ENCODE data around the gene UBR3. TPM values are rescaled to one million over a fixed set of nuclear protein-coding genes. Genes with fewer than 3 reads are reported as not detected.
"Not testable (repeated sequence)": the region's sequence is repeated elsewhere in the genome, so short reads cannot be mapped to it uniquely, and the experiment has no call there.

UBR3 gene
- total and polyA plus RNA-seq, 5 donors: 39.8 to 98.2 (median 93.0) TPM

- Histone ChIP-seq H3K9me3 (ENCODE audit: control insufficient read depth, low read length) (no peaks in the 10 kb centered on the region), H3K27ac (ENCODE audit: low read length) (no peak overlapping the region), H3K27me3 (ENCODE audit: control insufficient read depth, insufficient read depth) (no peaks in the 10 kb centered on the region), H3K4me1 (ENCODE audit: control insufficient read depth, insufficient read depth, low read length) (peaks cover 2% of the 10 kb centered on the region), H3K4me3 (ENCODE audit: low read length) (no peak overlapping the region)
- DNase-seq (no peak), ATAC-seq (no peak)
- intact Hi-C loops (cut with DNase I): loop anchor here in 1 of 4 donors (2.0 kb wide), 1 partner anchor 45 kb away; the partner anchor contains the start of gene UBR3
- WGBS: 96% methylated on average over 1 of the region's 1 CpG
These were observed 44.7 kb downstream of the UBR3 start for GRCh38 chr2:169871994-169872393.

GRCh38 chr2:169877398-169877797 lies 50.1 kb downstream of the UBR3 start:
- no peak for ATAC-seq
- intact Hi-C loops (cut with DNase I): loop anchor here in 1 of 4 donors (5.0 kb wide), 1 partner anchor 50 kb away; the partner anchor contains the start of gene UBR3
- H3K4me1 ChIP-seq (ENCODE audit: control insufficient read depth, insufficient read depth, low read length): no peaks in the 10 kb centered on the region
- DNase-seq: no peak
- H3K9me3 ChIP-seq (ENCODE audit: control insufficient read depth, low read length): no peaks in the 10 kb centered on the region
- H3K27ac ChIP-seq (ENCODE audit: low read length): no peak overlapping the region
- no peak overlapping the region for H3K4me3 ChIP-seq (ENCODE audit: low read length)
- no peaks in the 10 kb centered on the region for H3K27me3 ChIP-seq (ENCODE audit: control insufficient read depth, insufficient read depth)

- no peaks in the 10 kb centered on the region for H3K27me3 ChIP-seq (ENCODE audit: control insufficient read depth, insufficient read depth)
- H3K27ac ChIP-seq (ENCODE audit: low read length): no peak overlapping the region
- peaks cover 3% of the 10 kb centered on the region for H3K4me1 ChIP-seq (ENCODE audit: control insufficient read depth, insufficient read depth, low read length)
- ATAC-seq: no peak
- H3K9me3 ChIP-seq (ENCODE audit: control insufficient read depth, low read length): no peaks in the 10 kb centered on the region
- no peak overlapping the region for H3K4me3 ChIP-seq (ENCODE audit: low read length)
- intact Hi-C loops (cut with DNase I): no loop called here
- DNase-seq: no peak
- WGBS: 57% methylated on average over 1 of the region's 1 CpG
These were observed 59.9 kb downstream of the UBR3 start for GRCh38 chr2:169887120-169887519.

- DNase-seq (no peak), ATAC-seq (no peak)
- Histone ChIP-seq H3K9me3 (ENCODE audit: control insufficient read depth, low read length) (no peaks in the 10 kb centered on the region), H3K4me3 (ENCODE audit: low read length) (no peak overlapping the region), H3K4me1 (ENCODE audit: control insufficient read depth, insufficient read depth, low read length) (peaks cover 4% of the 10 kb centered on the region), H3K27ac (ENCODE audit: low read length) (no peak overlapping the region), H3K27me3 (ENCODE audit: control insufficient read depth, insufficient read depth) (no peaks in the 10 kb centered on the region)
- intact Hi-C loops (cut with DNase I): no loop called here
- WGBS: 27% methylated on average over 3 of the region's 3 CpGs
These were observed 64.5 kb downstream of the UBR3 start for GRCh38 chr2:169891593-169892298.

GRCh38 chr2:169892951-169893350 lies 65.7 kb downstream of the UBR3 start:
- Histone ChIP-seq H3K4me1 (ENCODE audit: control insufficient read depth, insufficient read depth, low read length) (peaks cover 4% of the 10 kb centered on the region), H3K9me3 (ENCODE audit: control insufficient read depth, low read length) (no peaks in the 10 kb centered on the region), H3K4me3 (ENCODE audit: low read length) (no peak overlapping the region), H3K27ac (ENCODE audit: low read length) (no peak overlapping the region), H3K27me3 (ENCODE audit: control insufficient read depth, insufficient read depth) (no peaks in the 10 kb centered on the region)
- 59% methylated on average over 1 of the region's 1 CpG for WGBS
- DNase-seq: no peak
- intact Hi-C loops (cut with DNase I): no loop called here
- ATAC-seq: no peak

GRCh38 chr2:169895294-169895985 lies 68.2 kb downstream of the UBR3 start:
- ATAC-seq (no peak), DNase-seq (no peak)
- Histone ChIP-seq H3K9me3 (ENCODE audit: control insufficient read depth, low read length) (no peaks in the 10 kb centered on the region), H3K4me1 (ENCODE audit: control insufficient read depth, insufficient read depth, low read length) (peaks cover 4% of the 10 kb centered on the region), H3K27ac (ENCODE audit: low read length) (no peak overlapping the region), H3K4me3 (ENCODE audit: low read length) (no peak overlapping the region), H3K27me3 (ENCODE audit: control insufficient read depth, insufficient read depth) (no peaks in the 10 kb centered on the region)
- intact Hi-C loops (cut with DNase I): no loop called here
- WGBS: 96% methylated on average over 3 of the region's 3 CpGs

GRCh38 chr2:169897834-169898233 lies 70.6 kb downstream of the UBR3 start:
- Histone ChIP-seq H3K9me3 (ENCODE audit: control insufficient read depth, low read length) (no peaks in the 10 kb centered on the region), H3K27me3 (ENCODE audit: control insufficient read depth, insufficient read depth) (no peaks in the 10 kb centered on the region), H3K4me3 (ENCODE audit: low read length) (no peak overlapping the region), H3K4me1 (ENCODE audit: control insufficient read depth, insufficient read depth, low read length) (no peaks in the 10 kb centered on the region), H3K27ac (ENCODE audit: low read length) (no peak overlapping the region)
- no peak for ATAC-seq
- no peak for DNase-seq
- intact Hi-C loops (cut with DNase I): no loop called here

- ATAC-seq; H3K27me3 ChIP-seq (ENCODE audit: control insufficient read depth, insufficient read depth); intact Hi-C loops (cut with DNase I); H3K27ac ChIP-seq (ENCODE audit: low read length); H3K4me3 ChIP-seq (ENCODE audit: low read length); H3K9me3 ChIP-seq (ENCODE audit: control insufficient read depth, low read length); H3K4me1 ChIP-seq (ENCODE audit: control insufficient read depth, insufficient read depth, low read length); DNase-seq: not testable (repeated sequence)
- 91% methylated on average over 4 of the region's 4 CpGs for WGBS
These were observed 72.8 kb downstream of the UBR3 start for GRCh38 chr2:169900103-169900502.

- H3K4me1 ChIP-seq (ENCODE audit: control insufficient read depth, insufficient read depth, low read length): no peaks in the 10 kb centered on the region
- H3K27me3 ChIP-seq (ENCODE audit: control insufficient read depth, insufficient read depth): no peaks in the 10 kb centered on the region
- H3K4me3 ChIP-seq (ENCODE audit: low read length): no peak overlapping the region
- no peak overlapping the region for H3K27ac ChIP-seq (ENCODE audit: low read length)
- DNase-seq (no peak), ATAC-seq (no peak)
- WGBS: 92% methylated on average over 3 of the region's 3 CpGs
- H3K9me3 ChIP-seq (ENCODE audit: control insufficient read depth, low read length): no peaks in the 10 kb centered on the region
- intact Hi-C loops (cut with DNase I): no loop called here
These were observed 73.4 kb downstream of the UBR3 start for GRCh38 chr2:169900686-169901085.

GRCh38 chr2:169906731-169907130 lies 79.5 kb downstream of the UBR3 start:
- DNase-seq: no peak
- Histone ChIP-seq H3K9me3 (ENCODE audit: control insufficient read depth, low read length) (no peaks in the 10 kb centered on the region), H3K27ac (ENCODE audit: low read length) (no peak overlapping the region), H3K4me3 (ENCODE audit: low read length) (no peak overlapping the region), H3K4me1 (ENCODE audit: control insufficient read depth, insufficient read depth, low read length) (no peaks in the 10 kb centered on the region), H3K27me3 (ENCODE audit: control insufficient read depth, insufficient read depth) (no peaks in the 10 kb centered on the region)
- intact Hi-C loops (cut with DNase I): no loop called here
- no peak for ATAC-seq
- WGBS: 97% methylated on average over 2 of the region's 2 CpGs

- Histone ChIP-seq H3K4me1 (ENCODE audit: control insufficient read depth, insufficient read depth, low read length) (no peaks in the 10 kb centered on the region), H3K9me3 (ENCODE audit: control insufficient read depth, low read length) (no peaks in the 10 kb centered on the region), H3K4me3 (ENCODE audit: low read length) (no peak overlapping the region), H3K27ac (ENCODE audit: low read length) (no peak overlapping the region), H3K27me3 (ENCODE audit: control insufficient read depth, insufficient read depth) (no peaks in the 10 kb centered on the region)
- intact Hi-C loops (cut with DNase I): no loop called here
- DNase-seq: no peak
- ATAC-seq: no peak
These were observed 82.1 kb downstream of the UBR3 start for GRCh38 chr2:169909376-169909775.

All from right cardiac atrium (tissue), 5 donors.